ENCODE results near the gene TRIP13. TPM values are rescaled to one million over a fixed set of nuclear protein-coding genes. Genes with fewer than 3 reads are reported as not detected.
"Not testable (repeated sequence)": the region's sequence is repeated elsewhere in the genome, so short reads cannot be mapped to it uniquely, and the experiment has no call there.

The TRIP13 gene
- total and polyA plus RNA-seq, 2 experiments from 2014 or later: 10.4 to 12.4 TPM

DNA sequence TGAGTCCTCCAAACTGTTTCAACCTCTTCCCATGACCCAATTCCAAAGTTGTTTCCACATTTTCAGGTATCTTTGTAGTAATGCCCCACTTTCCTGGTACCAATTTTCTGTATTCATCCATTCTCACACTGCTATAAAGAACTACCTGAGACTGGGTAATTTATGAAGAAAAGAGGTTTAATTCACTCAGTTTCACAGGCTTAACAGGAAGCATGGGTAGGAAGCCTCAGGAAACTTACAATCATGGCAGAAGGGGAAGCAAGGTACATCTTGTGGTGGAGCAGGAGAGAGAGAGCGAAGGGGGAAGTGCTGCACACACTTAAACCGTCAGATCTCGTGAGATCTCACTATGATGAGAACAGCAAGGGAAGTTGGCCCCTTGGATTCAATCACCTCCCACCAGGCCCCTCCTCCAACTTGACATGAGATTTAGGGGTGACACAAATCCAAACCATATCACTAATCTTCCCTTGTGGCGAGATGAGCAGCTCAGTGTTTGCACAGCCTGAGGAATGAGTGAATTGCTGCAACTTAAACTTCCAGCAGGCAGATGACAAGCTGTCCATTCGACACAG lies 42.9 kb downstream of the TRIP13 start:
- Histone ChIP-seq H3K27me3 (peaks cover 10% of the 10 kb centered on the region), H3K4me1 (ENCODE audit: low read depth) (no peaks in the 10 kb centered on the region)
- TF ChIP-seq, protein P1, sequence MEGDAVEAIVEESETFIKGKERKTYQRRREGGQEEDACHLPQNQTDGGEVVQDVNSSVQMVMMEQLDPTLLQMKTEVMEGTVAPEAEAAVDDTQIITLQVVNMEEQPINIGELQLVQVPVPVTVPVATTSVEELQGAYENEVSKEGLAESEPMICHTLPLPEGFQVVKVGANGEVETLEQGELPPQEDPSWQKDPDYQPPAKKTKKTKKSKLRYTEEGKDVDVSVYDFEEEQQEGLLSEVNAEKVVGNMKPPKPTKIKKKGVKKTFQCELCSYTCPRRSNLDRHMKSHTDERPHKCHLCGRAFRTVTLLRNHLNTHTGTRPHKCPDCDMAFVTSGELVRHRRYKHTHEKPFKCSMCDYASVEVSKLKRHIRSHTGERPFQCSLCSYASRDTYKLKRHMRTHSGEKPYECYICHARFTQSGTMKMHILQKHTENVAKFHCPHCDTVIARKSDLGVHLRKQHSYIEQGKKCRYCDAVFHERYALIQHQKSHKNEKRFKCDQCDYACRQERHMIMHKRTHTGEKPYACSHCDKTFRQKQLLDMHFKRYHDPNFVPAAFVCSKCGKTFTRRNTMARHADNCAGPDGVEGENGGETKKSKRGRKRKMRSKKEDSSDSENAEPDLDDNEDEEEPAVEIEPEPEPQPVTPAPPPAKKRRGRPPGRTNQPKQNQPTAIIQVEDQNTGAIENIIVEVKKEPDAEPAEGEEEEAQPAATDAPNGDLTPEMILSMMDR (IDR thresholded peaks at IDR 0.05; ENCODE audit: low read depth, low read length): no peak

GRCh38 chr5:936149-937144 lies 43.8 kb downstream of the TRIP13 start:
- H3K9me3 ChIP-seq (ENCODE audit: low read depth): no peaks in the 10 kb centered on the region
- H3K4me3 ChIP-seq: no peak overlapping the region
- TF ChIP-seq, protein P1 (IDR thresholded peaks at IDR 0.05; ENCODE audit: low read depth, low read length): no peak
- peaks cover 7% of the 10 kb centered on the region for H3K27me3 ChIP-seq
- H3K27ac ChIP-seq: no peak overlapping the region
- no peak for DNase-seq (ENCODE audit: low read depth in 1 of 2, low spot score in 1 of 2)
- no peaks in the 10 kb centered on the region for H3K4me1 ChIP-seq (ENCODE audit: low read depth)
- H3K36me3 ChIP-seq: no peaks in the 10 kb centered on the region

More for the DNA sequence above, 42.9 kb downstream of the TRIP13 start:
- no peaks in the 10 kb centered on the region for H3K36me3 ChIP-seq
- no peaks in the 10 kb centered on the region for H3K9me3 ChIP-seq (ENCODE audit: low read depth)
- H3K4me3 ChIP-seq: no peak overlapping the region
- DNase-seq (ENCODE audit: low read depth in 1 of 2, low spot score in 1 of 2): no peak
- H3K27ac ChIP-seq: no peak overlapping the region

GRCh38 chr5:937151-937924 lies 44.7 kb downstream of the TRIP13 start:
- H3K27me3 ChIP-seq: peaks cover 2% of the 10 kb centered on the region
- no peak overlapping the region for H3K27ac ChIP-seq
- no peak for DNase-seq (ENCODE audit: low read depth in 1 of 2, low spot score in 1 of 2)

GRCh38 chr5:939368-939767 lies 46.7 kb downstream of the TRIP13 start:
- Histone ChIP-seq H3K4me1 (ENCODE audit: low read depth) (peaks cover 4% of the 10 kb centered on the region), H3K4me3 (no peak overlapping the region), H3K27ac (no peak overlapping the region), H3K27me3 (no peaks in the 10 kb centered on the region), H3K36me3 (no peaks in the 10 kb centered on the region), H3K9me3 (ENCODE audit: low read depth) (no peaks in the 10 kb centered on the region)
- no peak for DNase-seq (ENCODE audit: low read depth in 1 of 2, low spot score in 1 of 2)
- TF ChIP-seq, protein P1 (IDR thresholded peaks at IDR 0.05; ENCODE audit: low read depth, low read length): no peak

More at GRCh38 chr5:937151-937924, 44.7 kb downstream of the TRIP13 start:
- Histone ChIP-seq H3K9me3 (ENCODE audit: low read depth) (no peaks in the 10 kb centered on the region), H3K4me1 (ENCODE audit: low read depth) (no peaks in the 10 kb centered on the region), H3K36me3 (no peaks in the 10 kb centered on the region), H3K4me3 (no peak overlapping the region)
- TF ChIP-seq, protein P1 (IDR thresholded peaks at IDR 0.05; ENCODE audit: low read depth, low read length): no peak

DNA sequence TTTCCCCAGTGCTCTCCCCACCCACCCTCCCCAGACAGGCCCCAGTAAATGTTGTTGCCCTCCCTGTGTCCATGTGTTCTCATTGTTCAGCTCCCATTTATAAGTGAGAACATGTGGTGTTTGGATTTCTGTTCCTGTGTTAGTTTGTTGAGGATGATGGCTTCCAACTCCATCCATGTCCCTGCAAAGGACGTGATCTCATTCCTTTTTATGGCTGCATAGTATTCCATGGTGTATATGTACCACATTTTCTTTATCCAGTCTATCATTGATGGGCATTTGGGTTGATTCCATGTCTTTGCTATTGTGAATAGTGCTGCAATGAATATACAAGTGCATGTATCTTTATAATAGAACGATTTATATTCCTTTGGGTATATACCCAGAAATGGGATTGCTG lies 48.1 kb downstream of the TRIP13 start:
- not testable (repeated sequence) for H3K4me3 ChIP-seq; H3K27me3 ChIP-seq; H3K27ac ChIP-seq; H3K9me3 ChIP-seq (ENCODE audit: low read depth); H3K4me1 ChIP-seq (ENCODE audit: low read depth); DNase-seq (ENCODE audit: low read depth in 1 of 2, low spot score in 1 of 2); H3K36me3 ChIP-seq

All from cardiac muscle cell (in vitro differentiated cells and primary cell).